H1 (cell line): Measurements from ENCODE around the gene TEAD4. TPM values are rescaled to one million over a fixed set of nuclear protein-coding genes. Genes with fewer than 3 reads are reported as not detected.

Experiments
- CTBP2 ChIP-seq: IDR thresholded peaks from 2 replicates; pipeline ENCODE4 v1.7.0; 2011; ENCODE audit warnings: borderline replicate concordance, mild to moderate bottlenecking, moderate library complexity, mixed read lengths, low read length; ENCODE audit not compliant: insufficient read depth, insufficient read length
- EZH2 ChIP-seq: fragments of 200-600 bp; sonication (generic); IDR thresholded peaks from 2 replicates; pipeline ENCODE4 v1.7.1; 2012; ENCODE audit warnings: low read depth, mild to moderate bottlenecking, moderate library complexity, low read length, inconsistent platforms; ENCODE audit not compliant: severe bottlenecking
- PHF8 ChIP-seq: fragments of 200-600 bp; sonication (generic); conservative IDR thresholded peaks from 2 replicates; pipeline ENCODE4 v1.7.1; 2012; ENCODE audit warnings: low read depth, mild to moderate bottlenecking, inconsistent platforms, low read length, moderate library complexity
- SUZ12 ChIP-seq: fragments of 200-600 bp; sonication (generic); IDR thresholded peaks from 2 replicates; pipeline ENCODE4 v1.6.1; 2012; ENCODE audit warnings: mild to moderate bottlenecking, inconsistent platforms, low read length, moderate library complexity, mixed read lengths
- polyA plus RNA-seq, 7 experiments: library from polyadenylated mRNA; depleted of rRNA in 3 of 7; stranded (reverse) in 5 of 7; unstranded in 2 of 7; fragments of >200 nt in 5 of 7; fragments of 200-250 nt in 2 of 7; gene quantifications; 1 replicate in 5 of 7; 2 replicates in 1 of 7; 4 replicates in 1 of 7; pipeline versions ENCODE4 v1.2.1 to v1.2.3, GENCODE V29; 2011 to 2013; ENCODE audit warnings: missing spikeins in 2 of 7, mixed read lengths in 2 of 7
- total RNA-seq: library from RNA; stranded (reverse); fragmentation: NEBNext Ultra II Directional; extraction: Animal tissue kit (Norgen Biotek cat#: 25700); gene quantifications from 2 replicates; pipeline ENCODE4 v1.2.1, GENCODE V29; 2021

The TEAD4 gene
- total and polyA plus RNA-seq, 2 of the 8 experiments (the other 6 are each of a cell fraction or from before 2014, with no cell fraction given): 56.7 to 116 TPM

- TF ChIP-seq EZH2 (no peak), CTBP2 (no peak), SUZ12 (no peak), PHF8 (no peak)
These were observed 22.9 kb upstream of the TEAD4 start (continued) for GRCh38 chr12:2936301-2936700.
